GM13976 (cell line): ENCODE results near the gene UBE2O.

Experiments used
- DNase-seq: peaks from one replicate; pipeline ENCODE4 v3.0.0; 2012; ENCODE audit warnings: low spot score
- CTCF ChIP-seq: IDR thresholded peaks from 2 replicates; pipeline ENCODE4 v1.5.1; 2012; ENCODE audit warnings: borderline replicate concordance, mild to moderate bottlenecking; ENCODE audit not compliant: insufficient read depth; ENCODE audit errors: extremely low read depth, missing control alignments, control extremely low read depth
- in situ Hi-C: fragments of 300-500 bp; cut with MboI; formaldehyde crosslinking; loops from one replicate; pipeline ENCODE4 v1.12.0; 2022; ENCODE audit warnings: low sequenced_read_pairs, mixed read lengths, inconsistent platforms; ENCODE audit not compliant: unreplicated experiment

UBE2O gene

GRCh38 chr17:76472726-76473125 is 19.8 kb upstream of the UBE2O start:
- in situ Hi-C loops = loop anchor here (5.0 kb wide), 1 partner anchor 35 kb away; no protein-coding TSS in a partner anchor
- no peak for TF ChIP-seq CTCF
- DNase-seq = no peak

GRCh38 chr17:76472258-76472645 is 19.3 kb upstream of the UBE2O start:
- in situ Hi-C loops = loop anchor here (5.0 kb wide), 1 partner anchor 35 kb away; no protein-coding TSS in a partner anchor
- DNase-seq = no peak
- no peak for TF ChIP-seq CTCF

GRCh38 chr17:76471498-76472257 is 18.7 kb upstream of the UBE2O start:
- no peak for TF ChIP-seq CTCF
- DNase-seq = no peak
- in situ Hi-C loops = loop anchor here (5.0 kb wide), 1 partner anchor 36 kb away; no protein-coding TSS in a partner anchor

- no peak for DNase-seq
- no peak for TF ChIP-seq CTCF
- in situ Hi-C loops = loop anchor here (5.0 kb wide), 1 partner anchor 37 kb away; no protein-coding TSS in a partner anchor
Measured at GRCh38 chr17:76469991-76470739, 17.2 kb upstream of the UBE2O start.

- DNase-seq = no peak
- TF ChIP-seq CTCF = no peak
- in situ Hi-C loops = no loop called here
Measured at GRCh38 chr17:76469076-76469990, 16.4 kb upstream of the UBE2O start.

- no peak for DNase-seq
- in situ Hi-C loops = no loop called here
- no peak for TF ChIP-seq CTCF
Measured at GRCh38 chr17:76468634-76469010, 15.7 kb upstream of the UBE2O start.
